Gastrocnemius medialis (tissue), 4 donors: ENCODE results near the gene OSCP1. TPM values are rescaled to one million over a fixed set of nuclear protein-coding genes. Genes with fewer than 3 reads are reported as not detected.
"Not testable (repeated sequence)": the region's sequence is repeated elsewhere in the genome, so short reads cannot be mapped to it uniquely, and the experiment has no call there.

Experiments used
- ATAC-seq, 2 donors: fragments of 150-250 bp; one replicate each; pipeline ENCODE4 v1.9.1; 2016
- DNase-seq, 2 donors: peaks; one replicate each; pipeline ENCODE4 v3.0.0-alpha.2; 2019
- H3K27ac ChIP-seq, 4 donors: fragments of 200-600 bp; sonication (generic); 1 replicate in 1 of 4; 2 replicates in 3 of 4; pipeline ENCODE4 v1.5.1; 2016 to 2018; ENCODE audit warnings: mild to moderate bottlenecking in 2 of 4, moderate library complexity in 1 of 4
- H3K27me3 ChIP-seq, 3 donors: fragments of 200-600 bp; sonication (generic) in 2 of 3; 1 replicate in 1 of 3; 2 replicates in 2 of 3; pipeline versions ENCODE4 v1.5.1 to v1.6.0; 2016 to 2019; ENCODE audit warnings: mild to moderate bottlenecking in 1 of 3, moderate library complexity in 1 of 3
- H3K36me3 ChIP-seq, 2 donors: fragments of 200-600 bp; sonication (generic) in 1 of 2; one replicate each; pipeline ENCODE4 v1.5.1; 2017 to 2018
- H3K4me1 ChIP-seq, 2 donors: fragments of 200-600 bp; sonication (generic) in 1 of 2; one replicate each; pipeline ENCODE4 v1.5.1; 2016 to 2017; ENCODE audit warnings: mild to moderate bottlenecking in 2 of 2
- H3K4me3 ChIP-seq, 4 donors: fragments of 200-600 bp; sonication (generic) in 3 of 4; 1 replicate in 1 of 4; 2 replicates in 3 of 4; pipeline ENCODE4 v1.5.1; 2016 to 2019; ENCODE audit warnings: mild to moderate bottlenecking in 2 of 4
- H3K9me3 ChIP-seq, 3 donors: fragments of 200-600 bp; sonication (generic) in 2 of 3; 1 replicate in 1 of 3; 2 replicates in 2 of 3; pipeline ENCODE4 v1.5.1; 2016 to 2019
- POLR2A ChIP-seq, 2 donors: fragments of 450-650 bp; IDR thresholded peaks; one replicate each; pipeline ENCODE4 v1.6.1; 2017; ENCODE audit warnings: antibody characterized with exemption in 2 of 2, mild to moderate bottlenecking in 2 of 2, moderate library complexity in 2 of 2
- in situ Hi-C, 4 donors: fragments of 200-750 bp; cut with MboI; loops; one replicate each; pipeline versions ENCODE4 v1.15.0 to v1.8.0; 2017; ENCODE audit warnings: low sequenced_read_pairs in 4 of 4
- intact Hi-C: fragments of 100-400 bp; cut with DNase I; formaldehyde crosslinking; loops from one replicate; pipeline ENCODE4 v1.15.1; 2023; ENCODE audit warnings: low total_unique reads
- total RNA-seq, 4 donors: library from RNA; depleted of rRNA; stranded (reverse); fragments of >200 nt; gene quantifications; one replicate each; pipeline versions ENCODE4 v1.1.0 to v1.2.3, GENCODE V29; 2016
- TF ChIP-seq, protein P1 (sequence below), 5 experiments: fragments of 450-650 bp in 3 of 5; fragments of 200-600 bp in 2 of 5; sonication (generic) in 2 of 5; IDR thresholded peaks in 4 of 5; conservative IDR thresholded peaks in 1 of 5; 1 replicate in 4 of 5; 2 replicates in 1 of 5; pipeline ENCODE4 v1.5.1; 2016 to 2019; ENCODE audit warnings: antibody characterized with exemption in 5 of 5, mild to moderate bottlenecking in 3 of 5, moderate library complexity in 3 of 5

The OSCP1 gene
- total RNA-seq, 4 donors from 2014 or later: 3.3 to 6.7 (median 4.7) TPM

DNA sequence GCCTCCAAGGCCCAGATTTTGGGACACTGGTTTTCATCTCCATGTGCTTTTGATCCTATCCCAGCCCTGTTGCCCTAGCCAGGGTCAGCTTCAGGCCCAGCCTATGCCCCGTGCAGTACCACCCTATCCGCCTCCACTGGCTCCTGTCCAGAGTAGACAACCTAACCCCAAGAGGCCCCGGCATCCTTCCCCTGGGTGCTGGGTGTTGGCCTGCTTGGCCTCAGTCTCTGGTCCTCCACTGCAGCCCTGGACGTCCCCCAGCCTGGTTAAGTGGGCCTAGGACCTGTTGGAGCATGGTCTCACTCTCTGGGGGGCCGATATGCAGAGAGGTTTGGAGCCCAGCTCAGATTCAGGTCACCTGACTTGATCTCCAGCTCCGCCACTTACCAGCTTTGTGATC, 30.8 kb upstream of the OSCP1 start:
- no peaks in the 10 kb centered on the region for H3K27me3 ChIP-seq
- no peaks in the 10 kb centered on the region for H3K4me1 ChIP-seq
- H3K27ac ChIP-seq: no peak overlapping the region
- TF ChIP-seq POLR2A (IDR thresholded peaks at IDR 0.05): no peak
- ATAC-seq: no peak
- intact Hi-C loops (no loop called here), in situ Hi-C loops (no loop called here)
- H3K9me3 ChIP-seq: no peaks in the 10 kb centered on the region
- H3K4me3 ChIP-seq: no peak overlapping the region
- no peak for DNase-seq
- H3K36me3 ChIP-seq: no peaks in the 10 kb centered on the region

DNA sequence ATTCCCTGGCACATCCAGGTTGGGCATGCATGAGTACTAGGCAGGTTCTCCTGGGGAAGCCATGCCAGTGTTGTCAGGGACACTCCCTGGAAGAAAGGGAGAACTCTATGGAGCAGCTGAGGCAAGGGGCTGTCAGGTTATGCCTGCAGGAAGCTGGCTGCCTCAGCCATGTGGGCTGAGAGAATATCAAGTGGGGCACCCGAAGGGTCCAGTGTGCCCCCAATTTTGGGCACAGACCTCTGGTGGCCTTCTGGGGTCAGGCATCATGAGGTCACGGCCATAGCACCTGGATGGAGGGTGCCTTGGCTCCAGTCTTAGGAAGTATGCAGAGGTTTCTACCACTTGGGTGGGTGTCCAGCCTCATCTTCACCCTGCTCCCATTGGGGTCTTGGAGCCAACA, 29.9 kb upstream of the OSCP1 start:
- TF ChIP-seq, protein P1, sequence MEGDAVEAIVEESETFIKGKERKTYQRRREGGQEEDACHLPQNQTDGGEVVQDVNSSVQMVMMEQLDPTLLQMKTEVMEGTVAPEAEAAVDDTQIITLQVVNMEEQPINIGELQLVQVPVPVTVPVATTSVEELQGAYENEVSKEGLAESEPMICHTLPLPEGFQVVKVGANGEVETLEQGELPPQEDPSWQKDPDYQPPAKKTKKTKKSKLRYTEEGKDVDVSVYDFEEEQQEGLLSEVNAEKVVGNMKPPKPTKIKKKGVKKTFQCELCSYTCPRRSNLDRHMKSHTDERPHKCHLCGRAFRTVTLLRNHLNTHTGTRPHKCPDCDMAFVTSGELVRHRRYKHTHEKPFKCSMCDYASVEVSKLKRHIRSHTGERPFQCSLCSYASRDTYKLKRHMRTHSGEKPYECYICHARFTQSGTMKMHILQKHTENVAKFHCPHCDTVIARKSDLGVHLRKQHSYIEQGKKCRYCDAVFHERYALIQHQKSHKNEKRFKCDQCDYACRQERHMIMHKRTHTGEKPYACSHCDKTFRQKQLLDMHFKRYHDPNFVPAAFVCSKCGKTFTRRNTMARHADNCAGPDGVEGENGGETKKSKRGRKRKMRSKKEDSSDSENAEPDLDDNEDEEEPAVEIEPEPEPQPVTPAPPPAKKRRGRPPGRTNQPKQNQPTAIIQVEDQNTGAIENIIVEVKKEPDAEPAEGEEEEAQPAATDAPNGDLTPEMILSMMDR (IDR thresholded peaks at IDR 0.05 in 4 of 5, conservative IDR thresholded peaks at IDR 0.05 in 1 of 5): no peak
- TF ChIP-seq POLR2A (IDR thresholded peaks at IDR 0.05): no peak
- Histone ChIP-seq H3K27ac (no peak overlapping the region), H3K36me3 (no peaks in the 10 kb centered on the region), H3K4me3 (no peak overlapping the region), H3K9me3 (no peaks in the 10 kb centered on the region), H3K4me1 (no peaks in the 10 kb centered on the region), H3K27me3 (no peaks in the 10 kb centered on the region)
- ATAC-seq: no peak
- intact Hi-C loops: no loop called here
- DNase-seq: no peak
- in situ Hi-C loops: no loop called here

DNA sequence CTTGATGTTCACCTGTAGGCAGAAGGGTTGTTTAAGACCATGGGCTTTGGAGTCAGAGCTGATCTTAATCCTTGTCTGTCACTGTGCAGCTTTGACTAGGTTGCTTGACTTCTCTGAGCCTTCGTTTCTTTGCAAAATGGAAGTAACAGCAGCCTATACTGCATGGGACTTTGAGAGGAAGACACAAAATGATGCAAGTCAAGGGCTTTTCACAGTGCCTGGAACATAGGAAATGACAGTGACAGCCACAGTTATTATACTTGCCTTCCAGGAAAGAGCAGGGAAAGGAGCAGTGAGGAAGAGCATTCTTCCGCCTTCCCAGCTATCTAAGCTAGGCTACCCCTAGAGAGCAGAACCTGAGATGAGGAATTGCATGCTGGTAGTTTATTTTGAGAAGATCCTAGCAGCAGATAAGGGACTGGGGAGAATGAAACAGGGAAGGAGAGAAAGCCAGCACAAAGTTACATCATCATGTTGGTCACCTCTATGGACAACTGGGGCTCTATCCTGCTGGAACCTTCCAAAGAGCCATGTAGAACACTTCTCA, 29.3 kb upstream of the OSCP1 start:
- intact Hi-C loops: no loop called here

DNA sequence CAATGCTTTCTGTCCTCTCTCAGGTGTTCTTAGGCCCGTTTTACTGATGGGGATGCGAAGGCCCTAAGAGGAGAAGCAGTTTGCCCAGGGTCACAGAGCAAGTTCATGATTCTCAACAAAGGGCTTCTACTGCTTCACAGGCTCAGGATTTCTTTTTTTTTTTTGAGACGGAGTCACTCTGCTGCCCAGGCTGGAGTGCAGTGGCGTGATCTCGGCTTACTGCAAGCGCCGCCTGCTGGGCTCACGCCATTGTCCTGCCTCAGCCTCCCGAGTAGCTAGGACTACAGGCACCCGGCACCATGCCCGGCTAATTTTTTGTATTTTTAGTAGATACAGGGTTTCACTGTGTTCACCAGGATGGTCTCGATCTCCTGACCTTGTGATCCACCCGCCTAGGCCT, 27.4 kb upstream of the OSCP1 start:
- H3K27ac ChIP-seq, ATAC-seq, H3K27me3 ChIP-seq, H3K4me3 ChIP-seq, H3K4me1 ChIP-seq, DNase-seq, H3K9me3 ChIP-seq, intact Hi-C loops, in situ Hi-C loops, H3K36me3 ChIP-seq: not testable (repeated sequence)

More for the DNA sequence above, 29.3 kb upstream of the OSCP1 start:
- DNase-seq (no peak), ATAC-seq (no peak)
- H3K9me3 ChIP-seq: no peaks in the 10 kb centered on the region
- no peaks in the 10 kb centered on the region for H3K36me3 ChIP-seq
- no peaks in the 10 kb centered on the region for H3K27me3 ChIP-seq
- no peak for TF ChIP-seq POLR2A (IDR thresholded peaks at IDR 0.05)
- TF ChIP-seq, protein P1 (IDR thresholded peaks at IDR 0.05 in 4 of 5, conservative IDR thresholded peaks at IDR 0.05 in 1 of 5): no peak
- in situ Hi-C loops: no loop called here
- H3K4me1 ChIP-seq: no peaks in the 10 kb centered on the region
- H3K4me3 ChIP-seq: no peak overlapping the region
- no peak overlapping the region for H3K27ac ChIP-seq

DNA sequence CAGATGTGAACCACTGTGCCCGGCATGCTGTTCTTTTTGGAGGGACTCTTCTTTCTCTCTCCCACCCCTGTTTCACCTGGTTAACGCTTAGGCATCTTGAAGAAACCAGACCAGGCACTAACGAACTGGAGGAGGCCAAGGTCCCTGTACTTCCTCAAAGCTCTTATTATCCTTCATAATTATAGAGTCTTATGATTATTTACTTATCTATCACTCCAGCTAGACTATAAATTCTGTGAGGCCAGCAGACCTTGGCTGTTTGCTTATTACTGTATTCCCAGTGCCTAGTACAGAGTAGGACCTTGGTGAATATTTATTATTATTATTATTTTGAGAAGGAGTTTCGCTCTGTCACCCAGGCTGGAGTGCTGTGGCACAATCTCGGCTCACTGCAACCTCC, 26.7 kb upstream of the OSCP1 start:
- H3K4me1 ChIP-seq: no peaks in the 10 kb centered on the region
- intact Hi-C loops: no loop called here
- no peak for TF ChIP-seq POLR2A (IDR thresholded peaks at IDR 0.05)

DNA sequence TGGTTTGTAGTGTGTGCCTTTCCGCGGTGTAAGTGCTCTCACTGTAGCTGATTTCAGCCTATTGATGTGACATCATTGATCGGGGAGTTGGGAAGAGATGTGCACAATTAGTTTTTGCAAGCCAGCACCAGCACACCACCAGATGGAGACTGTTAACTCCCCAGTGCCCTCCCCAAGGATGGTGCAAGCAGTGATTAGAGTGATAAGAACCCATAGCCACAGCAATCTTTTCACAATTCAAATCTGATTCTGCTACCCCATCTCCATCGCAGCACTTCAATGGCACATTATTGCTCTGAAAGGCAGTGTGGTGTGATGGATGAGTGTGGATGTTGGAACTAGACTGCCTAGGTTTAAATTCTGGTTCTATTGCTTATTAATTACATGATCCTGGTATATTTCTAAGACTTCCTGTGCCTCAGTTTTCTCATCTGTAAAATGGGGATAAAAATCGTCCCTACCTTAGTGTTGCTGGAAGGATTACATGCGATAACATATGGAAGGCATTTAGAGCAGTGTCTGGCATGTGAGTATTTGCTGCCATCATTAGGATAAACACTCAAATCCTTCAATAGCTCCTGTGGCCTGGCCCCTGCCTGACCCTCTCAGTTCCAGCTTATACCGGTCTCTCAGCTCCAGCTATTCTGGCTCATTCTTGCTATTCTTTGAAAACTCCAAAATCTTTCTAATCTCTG, 25.8 kb upstream of the OSCP1 start:
- Histone ChIP-seq H3K27ac (no peak overlapping the region), H3K4me1 (no peaks in the 10 kb centered on the region), H3K27me3 (no peaks in the 10 kb centered on the region), H3K36me3 (no peaks in the 10 kb centered on the region), H3K9me3 (no peaks in the 10 kb centered on the region), H3K4me3 (no peak overlapping the region)
- TF ChIP-seq POLR2A (IDR thresholded peaks at IDR 0.05): no peak
- TF ChIP-seq, protein P1 (IDR thresholded peaks at IDR 0.05 in 4 of 5, conservative IDR thresholded peaks at IDR 0.05 in 1 of 5): no peak
- ATAC-seq (no peak), DNase-seq (no peak)
- in situ Hi-C loops: no loop called here
- intact Hi-C loops: no loop called here

More for the DNA sequence above, 26.7 kb upstream of the OSCP1 start:
- Histone ChIP-seq H3K27me3 (no peaks in the 10 kb centered on the region), H3K27ac (no peak overlapping the region), H3K9me3 (no peaks in the 10 kb centered on the region), H3K36me3 (no peaks in the 10 kb centered on the region), H3K4me3 (no peak overlapping the region)
- in situ Hi-C loops: no loop called here
- no peak for DNase-seq
- ATAC-seq: no peak
